Loucy (cell line): Measurements from ENCODE around the gene NRG3.

Experiments
- CTCF ChIP-seq: fragments of 200-600 bp; sonication (generic); conservative IDR thresholded peaks from 2 replicates; pipeline ENCODE4 v1.5.1; 2014; ENCODE audit warnings: mild to moderate bottlenecking, antibody characterized with exemption, low read length
- EZH2phosphoT487 ChIP-seq: fragments of 200-600 bp; IDR thresholded peaks from 2 replicates; pipeline ENCODE4 v1.6.1; 2018; ENCODE audit warnings: antibody characterized with exemption, mild to moderate bottlenecking, moderate library complexity, borderline replicate concordance

GRCh38 chr10:81848514-81848913 lies 26.5 kb upstream of the NRG3 start:
- TF ChIP-seq CTCF = no peak
- no peak for TF ChIP-seq EZH2phosphoT487
